ENCODE data around the gene TTLL12.

The TTLL12 gene

DNA sequence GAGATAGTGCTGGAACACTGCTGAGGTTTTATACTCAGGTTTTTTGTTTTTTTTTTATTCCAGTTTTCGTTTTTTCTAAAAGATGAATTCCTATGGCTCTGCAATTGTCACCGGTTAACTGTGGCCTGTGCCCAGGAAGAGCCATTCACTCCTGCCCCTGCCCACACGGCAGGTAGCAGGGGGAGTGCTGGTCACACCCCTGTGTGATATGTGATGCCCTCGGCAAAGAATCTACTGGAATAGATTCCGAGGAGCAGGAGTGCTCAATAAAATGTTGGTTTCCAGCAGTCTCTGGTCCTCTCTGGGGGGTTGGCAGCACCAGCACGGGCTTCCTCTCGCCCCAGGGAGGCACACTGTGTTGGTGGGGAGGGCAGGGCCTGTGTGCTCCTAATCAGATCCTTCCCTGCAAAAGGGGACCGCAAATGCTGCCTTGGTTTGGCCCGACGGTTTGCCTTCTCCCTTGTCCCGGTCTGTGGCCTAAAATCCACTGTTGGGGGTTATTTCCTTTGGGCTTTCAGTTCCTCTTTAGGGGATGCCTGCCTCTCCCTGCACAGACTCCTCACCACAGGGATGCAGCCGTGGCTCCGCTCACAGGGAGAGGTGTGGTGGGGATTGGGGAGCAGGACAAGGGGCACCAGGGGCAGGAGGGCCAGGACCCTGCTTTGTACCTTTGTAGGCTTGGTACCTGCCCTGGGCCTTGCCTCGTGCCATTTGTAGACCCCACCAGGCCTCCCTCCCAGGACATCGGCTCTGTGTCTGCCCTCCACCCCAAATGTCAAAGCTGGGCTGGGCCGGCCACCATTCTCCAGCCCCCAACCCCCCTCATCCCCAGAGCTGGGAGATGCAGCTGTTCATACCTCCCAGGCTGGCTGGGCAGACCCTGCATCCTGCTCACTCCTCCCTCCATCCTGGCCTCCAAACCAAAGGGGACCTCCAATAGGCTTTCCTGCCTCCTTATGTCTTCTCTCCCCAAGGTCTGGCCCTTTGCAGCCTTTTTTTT lies 57.2 kb downstream of the TTLL12 start:
- no peak for DNase-seq (ENCODE audit: low read depth in 2 of 2, low spot score in 1 of 2)

DNA sequence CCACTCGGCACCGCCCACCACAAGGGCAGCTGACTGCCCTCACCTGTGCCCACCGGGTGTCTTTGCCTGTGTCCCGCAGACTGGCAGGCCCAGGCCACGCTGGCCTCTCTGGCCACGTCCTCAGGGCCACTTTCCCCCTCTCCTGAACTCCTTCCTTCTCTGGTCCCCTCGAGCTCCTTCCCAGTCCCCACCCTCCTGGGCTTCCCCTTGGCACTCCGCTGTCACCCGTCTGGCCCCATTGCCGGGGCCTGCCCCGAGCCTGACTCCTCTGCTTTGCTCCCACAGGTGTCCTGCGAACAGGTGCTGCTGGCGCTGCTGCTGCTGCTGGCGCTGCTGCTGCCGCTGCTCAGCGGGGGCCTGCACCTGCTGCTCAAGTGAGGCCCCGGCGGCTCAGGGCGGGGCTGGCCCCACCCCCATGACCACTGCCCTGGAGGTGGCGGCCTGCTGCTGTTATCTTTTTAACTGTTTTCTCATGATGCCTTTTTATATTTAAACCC lies 58.0 kb downstream of the TTLL12 start:
- no peak for DNase-seq (ENCODE audit: low read depth in 2 of 2, low spot score in 1 of 2)

DNA sequence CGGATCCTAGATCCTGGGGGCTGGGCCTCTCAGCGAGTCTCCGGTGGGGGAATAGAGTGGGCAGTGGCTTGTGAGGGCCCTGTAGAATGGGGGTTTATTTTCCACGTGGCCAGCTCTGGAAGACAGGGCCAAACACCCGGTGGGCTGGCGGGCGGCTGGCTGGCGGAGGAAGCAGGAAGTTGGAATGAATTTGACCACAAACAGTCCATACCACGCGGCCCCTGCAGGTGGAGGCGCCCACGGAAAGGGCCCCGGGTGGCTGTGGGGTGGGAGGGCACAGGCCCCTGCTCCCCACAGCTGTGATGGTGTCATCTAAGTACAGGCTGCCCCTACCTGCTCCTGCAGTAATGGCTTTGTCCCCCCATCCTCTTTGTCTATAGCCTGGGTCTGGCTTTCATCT lies 58.8 kb downstream of the TTLL12 start:
- DNase-seq (ENCODE audit: low read depth in 2 of 2, low spot score in 1 of 2) = no peak

DNA sequence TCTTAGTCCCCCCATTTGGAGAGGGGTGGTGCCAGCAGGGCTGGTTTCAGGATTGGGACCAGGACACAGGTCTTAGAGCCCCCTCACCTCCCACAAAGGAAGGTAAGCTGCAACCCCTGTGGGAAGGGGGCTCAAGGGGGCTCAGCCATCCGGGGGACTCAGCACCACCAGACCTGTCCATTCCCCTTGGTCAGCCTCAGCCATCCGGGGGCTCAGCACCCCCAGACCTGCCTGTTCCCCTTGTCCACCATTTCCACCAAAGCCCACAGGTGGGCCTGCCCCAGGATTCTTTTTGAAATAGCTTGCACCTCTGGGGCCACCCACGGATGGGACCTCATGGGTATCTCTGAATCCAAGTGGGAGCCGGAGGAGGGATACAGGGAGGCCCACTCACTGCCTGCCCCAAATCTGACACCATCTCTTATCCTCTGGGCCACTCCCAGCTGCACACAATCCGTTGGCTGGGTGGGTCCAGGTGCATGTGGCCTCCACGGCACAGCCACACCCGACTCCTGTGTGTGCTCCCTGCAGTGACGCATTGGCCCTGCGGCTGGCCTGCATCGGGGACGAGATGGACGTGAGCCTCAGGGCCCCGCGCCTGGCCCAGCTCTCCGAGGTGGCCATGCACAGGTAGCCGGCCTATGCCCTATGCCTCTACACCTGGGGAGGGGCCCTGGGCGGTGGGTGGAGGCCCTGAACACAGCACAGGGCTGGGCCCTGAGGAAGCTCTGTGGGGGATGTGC lies 59.6 kb downstream of the TTLL12 start:
- no peak for DNase-seq (ENCODE audit: low read depth in 2 of 2, low spot score in 1 of 2)

DNA sequence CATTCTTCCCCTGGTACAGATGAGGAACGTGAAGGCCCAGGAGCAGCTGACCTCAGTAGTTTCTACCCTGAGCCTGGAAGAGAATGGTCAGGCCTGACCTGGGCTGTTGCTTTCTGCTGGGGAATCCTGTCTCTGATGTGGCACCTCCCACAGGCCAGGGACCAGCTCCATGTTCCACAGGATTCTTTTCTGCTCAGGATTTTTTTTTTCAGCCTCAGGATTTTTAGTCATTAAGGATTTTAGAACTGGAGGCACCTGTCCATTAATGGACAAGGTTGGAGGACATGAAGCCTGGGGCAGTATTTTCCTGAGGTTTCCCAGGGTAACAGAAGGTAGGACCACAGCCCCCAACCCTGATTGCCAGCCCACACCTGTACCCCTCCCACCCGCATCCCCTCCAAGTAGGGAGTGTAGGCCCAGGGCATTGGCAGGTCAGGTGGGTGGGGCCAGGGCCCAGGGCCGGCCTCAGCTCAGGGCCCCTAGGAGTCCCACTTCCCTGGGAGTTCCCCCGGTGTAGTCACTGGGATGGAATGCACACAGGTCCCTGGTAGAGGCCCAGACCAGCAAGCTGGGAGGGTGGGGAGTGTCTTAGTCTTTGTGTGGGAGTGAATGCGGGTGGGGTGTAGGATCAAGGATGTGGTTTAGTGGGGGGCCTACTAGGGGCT lies 60.3 kb downstream of the TTLL12 start:
- DNase-seq (ENCODE audit: low read depth in 2 of 2, low spot score in 1 of 2) = no peak

DNA sequence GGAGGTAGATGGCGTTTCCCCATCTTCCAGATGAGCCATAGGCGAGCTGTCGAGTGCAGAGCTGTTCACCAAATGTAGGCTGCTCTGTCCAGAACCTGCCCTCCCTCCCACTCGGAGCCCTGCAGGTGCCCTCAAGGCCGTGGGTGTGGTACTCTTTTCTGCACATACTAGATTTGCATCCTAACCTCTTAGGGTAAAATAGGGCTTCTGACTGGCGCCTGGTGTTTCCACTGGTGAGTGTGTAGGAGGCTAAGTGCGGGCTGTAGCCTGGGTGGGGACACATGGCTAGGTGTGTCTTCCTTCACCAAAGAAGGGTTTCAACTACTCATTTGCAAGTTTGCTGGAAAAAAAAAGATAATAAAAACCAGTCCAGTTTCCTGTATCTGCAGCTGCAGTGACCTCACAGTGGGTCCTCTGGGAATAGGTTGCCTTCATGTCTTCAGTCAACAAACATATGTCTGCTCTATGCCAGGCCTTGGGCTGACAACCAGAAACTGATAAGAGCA lies 67.9 kb downstream of the TTLL12 start:
- no peak for DNase-seq (ENCODE audit: low read depth in 2 of 2, low spot score in 1 of 2)

DNA sequence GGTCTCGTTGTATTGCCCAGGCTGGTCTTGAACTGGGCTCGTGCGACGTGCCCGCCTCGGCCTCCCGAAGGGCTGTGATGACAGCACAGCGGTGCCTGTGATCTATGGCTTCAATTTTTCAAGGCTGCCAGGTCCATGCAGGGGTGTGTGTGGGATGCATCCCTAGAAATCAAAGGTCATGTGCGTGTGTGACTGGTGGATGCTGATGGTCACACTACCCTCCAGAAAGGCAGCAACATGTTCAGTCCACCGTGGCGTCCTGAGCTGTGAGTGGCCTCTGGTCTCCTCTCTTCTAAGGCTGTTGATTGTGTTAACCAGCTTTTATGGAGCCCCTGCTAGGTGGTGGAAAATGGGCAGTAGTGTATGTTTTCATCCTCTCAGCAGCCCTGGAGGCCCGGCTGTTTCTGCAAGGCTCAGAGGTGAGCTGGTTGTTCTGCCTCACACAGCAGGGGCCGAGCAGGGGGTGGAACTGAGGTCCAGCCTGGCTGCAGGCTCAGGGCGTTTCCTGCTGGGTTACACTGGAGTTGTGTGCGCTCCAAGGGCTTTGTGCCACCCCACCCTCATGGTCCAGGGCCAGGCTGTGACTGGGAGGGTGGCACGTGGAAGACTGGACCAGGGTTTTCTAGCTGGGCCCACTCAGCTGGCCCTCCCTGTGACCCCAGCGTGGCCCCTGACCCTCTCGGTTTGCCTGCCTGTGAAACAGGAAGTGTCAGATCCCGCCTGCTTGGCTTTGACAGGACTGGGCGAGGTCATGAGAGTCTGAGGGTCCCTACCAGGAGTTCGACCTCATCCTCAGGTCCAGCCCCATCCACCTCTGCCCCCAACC lies 68.7 kb downstream of the TTLL12 start:
- DNase-seq (ENCODE audit: low read depth in 2 of 2, low spot score in 1 of 2) = no peak

DNA sequence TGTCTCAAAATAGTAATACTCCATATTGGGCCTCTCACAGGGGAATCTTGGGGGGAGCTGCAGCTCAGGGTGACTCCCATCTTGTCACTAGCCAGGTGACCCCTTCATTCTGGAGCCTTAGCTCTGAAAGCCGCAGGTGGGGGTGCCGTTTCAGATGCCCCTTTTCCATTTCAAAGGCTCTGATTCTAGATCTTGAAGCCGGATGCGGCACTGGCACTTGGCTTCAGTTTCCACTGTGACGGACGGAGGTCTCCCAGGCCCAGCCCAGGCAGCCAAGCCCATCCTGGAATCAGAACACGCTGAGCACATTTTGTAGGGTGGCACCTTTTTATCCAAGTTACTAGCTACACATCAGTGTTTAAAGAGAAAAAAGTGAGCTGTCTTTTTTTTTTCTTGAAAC lies 70.0 kb downstream of the TTLL12 start:
- DNase-seq (ENCODE audit: low read depth in 2 of 2, low spot score in 1 of 2) = no peak

Measured in stimulated activated CD8-positive, alpha-beta memory T cell treated with anti-CD3 and anti-CD28 coated beads, Interleukin-4, amount 100 ng/mL, for 1 hour (primary cell).